ENCODE results near the gene CCDC179. TPM values are rescaled to one million over a fixed set of nuclear protein-coding genes. Genes with fewer than 3 reads are reported as not detected.

Gene CCDC179
- total and polyA plus RNA-seq, 9 of the 15 experiments (the other 6 are each of a cell fraction or from before 2014, with no cell fraction given): not detected

DNA sequence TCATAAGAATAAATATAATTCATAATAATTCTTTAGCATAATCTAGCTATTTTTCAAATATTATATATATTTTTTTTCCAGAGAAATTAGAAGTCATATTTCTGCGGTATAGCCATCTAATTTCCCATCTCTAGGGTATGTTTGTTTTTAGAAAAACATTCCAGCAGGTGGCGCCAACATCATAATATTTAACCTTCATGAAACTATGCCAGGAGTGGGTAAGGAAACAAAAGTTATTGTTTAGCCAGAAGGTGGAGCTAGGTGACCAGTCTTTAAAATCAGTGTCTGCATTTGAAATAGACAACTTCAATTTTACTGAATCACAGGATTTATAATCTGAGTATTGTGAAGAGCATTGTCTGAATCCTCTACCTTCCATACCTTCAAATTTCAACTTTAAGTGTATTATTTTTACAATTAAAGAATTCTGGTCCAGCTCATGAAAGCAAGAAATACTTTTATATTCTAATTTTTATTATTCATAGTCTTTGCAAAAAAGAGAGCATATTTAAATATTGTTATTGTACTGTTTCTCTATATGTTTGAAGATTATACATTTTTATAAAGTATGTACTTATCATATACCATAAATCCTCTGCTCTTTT lies 15.7 kb upstream of the CCDC179 start (continued):
- TF ChIP-seq, protein P1, sequence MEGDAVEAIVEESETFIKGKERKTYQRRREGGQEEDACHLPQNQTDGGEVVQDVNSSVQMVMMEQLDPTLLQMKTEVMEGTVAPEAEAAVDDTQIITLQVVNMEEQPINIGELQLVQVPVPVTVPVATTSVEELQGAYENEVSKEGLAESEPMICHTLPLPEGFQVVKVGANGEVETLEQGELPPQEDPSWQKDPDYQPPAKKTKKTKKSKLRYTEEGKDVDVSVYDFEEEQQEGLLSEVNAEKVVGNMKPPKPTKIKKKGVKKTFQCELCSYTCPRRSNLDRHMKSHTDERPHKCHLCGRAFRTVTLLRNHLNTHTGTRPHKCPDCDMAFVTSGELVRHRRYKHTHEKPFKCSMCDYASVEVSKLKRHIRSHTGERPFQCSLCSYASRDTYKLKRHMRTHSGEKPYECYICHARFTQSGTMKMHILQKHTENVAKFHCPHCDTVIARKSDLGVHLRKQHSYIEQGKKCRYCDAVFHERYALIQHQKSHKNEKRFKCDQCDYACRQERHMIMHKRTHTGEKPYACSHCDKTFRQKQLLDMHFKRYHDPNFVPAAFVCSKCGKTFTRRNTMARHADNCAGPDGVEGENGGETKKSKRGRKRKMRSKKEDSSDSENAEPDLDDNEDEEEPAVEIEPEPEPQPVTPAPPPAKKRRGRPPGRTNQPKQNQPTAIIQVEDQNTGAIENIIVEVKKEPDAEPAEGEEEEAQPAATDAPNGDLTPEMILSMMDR (IDR thresholded peaks at IDR 0.05 in 2 of 3, conservative IDR thresholded peaks at IDR 0.05 in 1 of 3; ENCODE audit: insufficient read depth in 2 of 3, low read depth in 1 of 3, low read length in 3 of 3): peak; percentile 76 to 98 (median 93)
- no peak for TF ChIP-seq FOS (IDR thresholded peaks at IDR 0.05; ENCODE audit: extremely low read depth, insufficient read length)
- peak; percentile 68 for TF ChIP-seq SMC3 (conservative IDR thresholded peaks at IDR 0.05; ENCODE audit: insufficient read depth, low read depth, low read length)
- TF ChIP-seq RAD21 (CRISPR knock-in tag; conservative IDR thresholded peaks at IDR 0.05 in 1 of 2, IDR thresholded peaks at IDR 0.05 in 1 of 2): peak; percentile 77 to 91

DNA sequence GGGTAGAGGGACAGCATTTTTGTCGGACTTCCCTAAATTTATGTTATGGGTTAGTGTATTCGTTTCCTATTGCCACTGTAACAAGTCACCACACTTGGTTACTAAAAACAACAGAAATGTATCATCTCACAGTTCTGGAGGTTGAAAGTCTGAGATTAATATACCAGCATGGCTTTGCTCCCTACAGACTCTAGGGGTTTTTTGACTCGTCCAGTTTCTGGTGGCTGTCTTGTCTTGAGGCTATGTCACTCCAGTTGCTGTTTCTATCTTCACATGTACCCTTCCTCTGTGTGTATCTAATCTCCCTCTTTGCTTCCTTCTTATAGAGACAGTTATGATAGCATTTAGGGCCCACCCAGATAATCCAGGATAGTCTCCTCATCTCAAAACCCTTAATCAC lies 9.1 kb upstream of the CCDC179 start:
- no TSS peak for BruUV-seq (replicated peaks)
- in situ Hi-C loops (cut with MboI) (no loop called here), intact Hi-C loops (cut with micrococcal nuclease) (no loop called here)
- no peak overlapping the region for H3K27ac ChIP-seq (ENCODE audit: extremely low read depth, low read depth, low read length)
- H4K20me1 ChIP-seq (replicated peaks; ENCODE audit: control insufficient read depth, insufficient read depth, low read length): no peaks in the 10 kb centered on the region
- H3K9ac ChIP-seq (ENCODE audit: insufficient read depth in 1 of 2, low read depth in 2 of 2, low read length in 2 of 2): no peak overlapping the region
- 0% methylated on average over 3 of the region's 3 CpGs for WGBS (ENCODE audit: insufficient coverage, low coverage, missing lambda C conversion rate)
- no peaks in the 10 kb centered on the region for H3K9me3 ChIP-seq (replicated peaks; ENCODE audit: control insufficient read depth, insufficient read depth, low read depth, low read length)
- DNase-seq (ENCODE audit: extremely low read depth in 1 of 4, low spot score in 3 of 4): no peak
- CTCF ChIA-PET (ENCODE audit: low intra/inter-chr PET ratio): no interaction called here
- H3K36me3 ChIP-seq (ENCODE audit: control insufficient read depth, insufficient read depth, low read length): no peaks in the 10 kb centered on the region
- no peaks in the 10 kb centered on the region for H3K79me2 ChIP-seq (ENCODE audit: control insufficient read depth, insufficient read depth, low read length)
- H3K4me1 ChIP-seq (replicated peaks in 1 of 2; ENCODE audit: control insufficient read depth in 2 of 2, insufficient read depth in 2 of 2, low read length in 2 of 2): no peaks in the 10 kb centered on the region
- H3K4me2 ChIP-seq (ENCODE audit: insufficient read depth, low read length): no peak overlapping the region
- no peak for FAIRE-seq
- POLR2A ChIA-PET: no interaction called here
- H3K9me1 ChIP-seq (ENCODE audit: control insufficient read depth, insufficient read depth, low read length): no peaks in the 10 kb centered on the region
- TF ChIP-seq ZNF224 (CRISPR knock-in tag; IDR thresholded peaks at IDR 0.05): no peak
- no peak for TF ChIP-seq PTBP1 (IDR thresholded peaks at IDR 0.05; ENCODE audit: low read depth, low read length)
- no peak for TF ChIP-seq ASH1L (IDR thresholded peaks at IDR 0.05; ENCODE audit: borderline replicate concordance, low read depth, partially characterized antibody)
- no peak for TF ChIP-seq ELF2 (CRISPR knock-in tag; IDR thresholded peaks at IDR 0.05)
- no peak for TF ChIP-seq NFE2 (IDR thresholded peaks at IDR 0.05; ENCODE audit: low read depth)
- no peak for TF ChIP-seq ZKSCAN8 (CRISPR knock-in tag; IDR thresholded peaks at IDR 0.05)
- TF ChIP-seq, protein P2, sequence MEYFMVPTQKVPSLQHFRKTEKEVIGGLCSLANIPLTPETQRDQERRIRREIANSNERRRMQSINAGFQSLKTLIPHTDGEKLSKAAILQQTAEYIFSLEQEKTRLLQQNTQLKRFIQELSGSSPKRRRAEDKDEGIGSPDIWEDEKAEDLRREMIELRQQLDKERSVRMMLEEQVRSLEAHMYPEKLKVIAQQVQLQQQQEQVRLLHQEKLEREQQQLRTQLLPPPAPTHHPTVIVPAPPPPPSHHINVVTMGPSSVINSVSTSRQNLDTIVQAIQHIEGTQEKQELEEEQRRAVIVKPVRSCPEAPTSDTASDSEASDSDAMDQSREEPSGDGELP (CRISPR knock-in tag; IDR thresholded peaks at IDR 0.05; ENCODE audit: borderline replicate concordance): no peak
- no peak for TF ChIP-seq SNRNP70 (optimal IDR thresholded peaks at IDR 0.05; ENCODE audit: low read depth, low read length)
- TF ChIP-seq MEF2D (tag; conservative IDR thresholded peaks at IDR 0.05; ENCODE audit: low read depth): no peak
- TF ChIP-seq NUFIP1 (IDR thresholded peaks at IDR 0.05; ENCODE audit: partially characterized antibody): no peak
- TF ChIP-seq NFYB (IDR thresholded peaks at IDR 0.05; ENCODE audit: extremely low read depth, insufficient read length): no peak
- TF ChIP-seq RBFOX2 (IDR thresholded peaks at IDR 0.05; ENCODE audit: low read depth, low read length): no peak
- no peak for TF ChIP-seq CC2D1A (IDR thresholded peaks at IDR 0.05)
- no peak overlapping the region for H3K4me3 ChIP-seq
- no peaks in the 10 kb centered on the region for H3K27me3 ChIP-seq (ENCODE audit: control insufficient read depth in 2 of 2, insufficient read depth in 2 of 2, low read length in 2 of 2)
- no peak overlapping the region for H2AFZ ChIP-seq (ENCODE audit: low read depth, low read length)
- ATAC-seq: no peak
